ENCODE results near the gene DDX39B. TPM values are rescaled to one million over a fixed set of nuclear protein-coding genes. Genes with fewer than 3 reads are reported as not detected.
"Not testable (repeated sequence)": the region's sequence is repeated elsewhere in the genome, so short reads cannot be mapped to it uniquely, and the experiment has no call there.

The DDX39B gene
- total RNA-seq, 4 donors from 2014 or later = 244 to 322 (median 271) TPM

DNA sequence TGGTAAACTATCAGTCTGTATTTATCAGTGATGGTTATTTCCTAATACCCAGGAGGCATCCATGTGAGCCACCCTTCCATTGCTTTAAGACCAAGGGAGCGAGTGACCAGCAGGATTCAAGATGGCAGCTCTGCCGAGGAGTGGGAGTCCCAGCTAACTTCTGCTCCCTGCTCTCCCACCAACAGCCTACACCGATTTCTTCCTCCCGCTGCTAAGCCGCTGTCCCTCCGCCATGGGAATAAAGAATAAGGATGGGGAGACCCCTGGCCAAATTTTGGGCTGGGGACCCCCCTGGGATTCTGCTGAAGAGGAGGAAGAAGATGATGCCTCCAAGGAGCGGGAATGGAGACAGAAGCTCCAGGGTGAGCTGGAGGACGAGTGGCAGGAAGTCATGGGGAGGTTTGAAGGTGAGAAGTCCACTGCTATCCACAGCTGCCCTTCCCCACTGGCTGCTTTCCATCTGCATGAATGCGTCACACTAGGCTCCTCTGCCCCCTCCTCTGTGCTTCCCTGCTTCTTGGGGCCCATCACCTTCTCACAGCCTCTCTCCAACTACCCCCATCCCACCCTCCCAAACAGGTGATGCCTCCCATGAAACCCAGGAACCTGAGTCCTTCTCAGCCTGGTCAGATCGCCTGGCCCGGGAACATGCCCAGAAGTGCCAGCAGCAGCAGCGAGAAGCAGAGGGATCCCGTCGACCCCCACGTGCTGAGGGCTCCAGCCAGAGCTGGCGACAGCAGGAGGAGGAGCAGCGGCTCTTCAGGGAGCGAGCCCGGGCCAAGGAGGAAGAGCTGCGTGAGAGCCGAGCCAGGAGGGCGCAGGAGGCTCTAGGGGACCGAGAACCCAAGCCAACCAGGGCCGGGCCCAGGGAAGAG is 15.9 kb upstream of the DDX39B start:
- TF ChIP-seq, protein P1, sequence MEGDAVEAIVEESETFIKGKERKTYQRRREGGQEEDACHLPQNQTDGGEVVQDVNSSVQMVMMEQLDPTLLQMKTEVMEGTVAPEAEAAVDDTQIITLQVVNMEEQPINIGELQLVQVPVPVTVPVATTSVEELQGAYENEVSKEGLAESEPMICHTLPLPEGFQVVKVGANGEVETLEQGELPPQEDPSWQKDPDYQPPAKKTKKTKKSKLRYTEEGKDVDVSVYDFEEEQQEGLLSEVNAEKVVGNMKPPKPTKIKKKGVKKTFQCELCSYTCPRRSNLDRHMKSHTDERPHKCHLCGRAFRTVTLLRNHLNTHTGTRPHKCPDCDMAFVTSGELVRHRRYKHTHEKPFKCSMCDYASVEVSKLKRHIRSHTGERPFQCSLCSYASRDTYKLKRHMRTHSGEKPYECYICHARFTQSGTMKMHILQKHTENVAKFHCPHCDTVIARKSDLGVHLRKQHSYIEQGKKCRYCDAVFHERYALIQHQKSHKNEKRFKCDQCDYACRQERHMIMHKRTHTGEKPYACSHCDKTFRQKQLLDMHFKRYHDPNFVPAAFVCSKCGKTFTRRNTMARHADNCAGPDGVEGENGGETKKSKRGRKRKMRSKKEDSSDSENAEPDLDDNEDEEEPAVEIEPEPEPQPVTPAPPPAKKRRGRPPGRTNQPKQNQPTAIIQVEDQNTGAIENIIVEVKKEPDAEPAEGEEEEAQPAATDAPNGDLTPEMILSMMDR (IDR thresholded peaks at IDR 0.05) = no peak
- ATAC-seq (ENCODE audit: low FRiP score) = no peak
- no peak for DNase-seq (ENCODE audit: low spot score)

DNA sequence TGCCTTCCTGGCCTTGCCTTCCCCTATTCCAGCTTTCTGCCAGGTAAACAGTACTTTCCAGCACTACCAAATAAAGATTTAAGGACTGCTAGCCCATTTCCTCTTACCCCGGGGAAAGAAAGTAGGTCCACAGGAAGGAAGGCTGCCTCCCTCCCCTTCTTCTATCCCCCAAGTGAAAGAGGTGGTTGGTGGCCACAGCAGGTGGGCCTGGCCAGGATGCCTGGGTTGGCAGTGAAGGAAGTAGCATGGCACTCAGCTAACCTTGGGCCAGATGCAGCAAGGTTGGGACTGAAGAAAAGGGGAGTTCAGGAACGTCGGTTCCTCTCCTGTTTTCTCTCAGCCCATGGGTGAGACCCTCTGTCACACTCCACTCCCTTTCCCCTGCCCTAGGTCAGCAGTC is 14.5 kb upstream of the DDX39B start:
- DNase-seq (ENCODE audit: low spot score) = no peak
- ATAC-seq (ENCODE audit: low FRiP score) = no peak
- TF ChIP-seq, protein P1 (IDR thresholded peaks at IDR 0.05) = no peak

DNA sequence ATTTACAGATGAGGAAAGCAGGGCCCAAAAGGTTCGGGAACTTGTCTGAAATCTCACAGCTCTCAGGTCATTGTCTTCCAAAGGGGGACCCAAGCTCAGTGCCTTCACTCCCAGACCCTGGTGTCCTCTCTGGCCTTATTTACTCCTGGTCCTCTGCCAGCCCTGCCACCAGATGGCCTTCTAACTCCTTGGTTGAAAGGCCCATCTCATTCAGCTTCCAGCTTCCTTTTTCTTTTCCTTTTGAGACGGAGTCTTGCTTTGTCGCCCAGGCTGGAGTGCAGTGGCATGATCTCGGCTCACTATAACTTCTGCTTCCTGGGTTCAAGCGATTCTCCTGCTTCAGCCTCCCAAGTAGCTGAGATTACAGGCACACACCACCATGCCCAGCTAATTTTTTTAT is 9.6 kb upstream of the DDX39B start:
- ATAC-seq (ENCODE audit: low FRiP score) = not testable (repeated sequence)

DNA sequence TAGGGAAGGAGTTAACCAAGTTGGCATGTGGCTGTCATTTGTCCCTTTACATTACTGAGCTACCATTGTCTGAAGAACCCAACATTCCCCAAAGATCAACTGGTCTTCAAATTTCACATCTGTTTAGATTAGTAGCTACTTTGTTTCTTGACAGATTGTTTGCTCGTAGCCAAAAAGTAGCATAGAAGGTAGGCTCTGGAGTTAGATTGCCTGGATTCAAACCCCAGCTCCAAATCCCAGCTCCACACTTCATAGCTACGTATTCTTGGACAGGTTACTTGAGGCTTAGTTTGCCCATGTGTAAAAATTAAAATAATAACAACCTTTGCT is 6.7 kb upstream of the DDX39B start:
- TF ChIP-seq, protein P1 (IDR thresholded peaks at IDR 0.05) = no peak
- no peak for DNase-seq (ENCODE audit: low spot score)
- no peak for ATAC-seq (ENCODE audit: low FRiP score)

More for the DNA sequence above, 9.6 kb upstream of the DDX39B start:
- DNase-seq (ENCODE audit: low spot score) = not testable (repeated sequence)

DNA sequence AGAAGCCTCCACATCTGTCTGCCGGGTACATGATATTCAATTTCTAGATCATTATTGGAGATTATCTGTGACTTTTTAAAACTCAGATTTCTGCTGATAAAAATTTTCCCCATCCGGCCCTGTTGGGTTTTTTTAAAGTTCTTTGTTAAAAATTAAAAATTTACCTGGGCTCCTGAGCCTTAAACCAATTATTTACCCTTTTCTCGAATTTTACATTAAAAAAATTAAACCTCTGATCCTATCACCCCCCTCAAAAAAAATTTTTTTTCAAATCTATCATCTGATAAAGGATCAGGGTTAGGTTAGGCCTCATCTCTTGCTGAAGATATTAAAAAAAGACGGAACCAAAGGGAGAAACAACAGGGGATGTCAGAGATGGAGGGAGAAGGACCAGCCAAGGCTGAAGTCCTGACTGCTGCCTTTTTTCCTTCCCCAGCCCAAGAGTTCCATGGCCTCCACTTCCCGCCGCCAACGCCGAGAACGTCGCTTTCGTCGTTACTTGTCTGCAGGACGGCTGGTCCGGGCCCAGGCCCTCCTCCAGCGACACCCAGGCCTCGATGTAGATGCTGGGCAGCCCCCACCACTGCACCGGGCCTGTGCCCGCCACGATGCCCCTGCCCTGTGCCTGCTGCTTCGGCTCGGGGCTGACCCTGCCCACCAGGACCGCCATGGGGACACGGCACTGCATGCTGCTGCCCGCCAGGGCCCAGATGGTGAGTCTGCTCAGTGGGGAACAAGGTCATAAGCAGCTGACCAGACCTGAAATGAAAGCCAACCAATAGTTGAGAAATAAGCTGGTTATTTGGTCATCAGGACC is 6.1 kb upstream of the DDX39B start:
- ATAC-seq (ENCODE audit: low FRiP score) (no peak), DNase-seq (ENCODE audit: low spot score) (no peak)
- TF ChIP-seq, protein P1 (IDR thresholded peaks at IDR 0.05) = no peak

DNA sequence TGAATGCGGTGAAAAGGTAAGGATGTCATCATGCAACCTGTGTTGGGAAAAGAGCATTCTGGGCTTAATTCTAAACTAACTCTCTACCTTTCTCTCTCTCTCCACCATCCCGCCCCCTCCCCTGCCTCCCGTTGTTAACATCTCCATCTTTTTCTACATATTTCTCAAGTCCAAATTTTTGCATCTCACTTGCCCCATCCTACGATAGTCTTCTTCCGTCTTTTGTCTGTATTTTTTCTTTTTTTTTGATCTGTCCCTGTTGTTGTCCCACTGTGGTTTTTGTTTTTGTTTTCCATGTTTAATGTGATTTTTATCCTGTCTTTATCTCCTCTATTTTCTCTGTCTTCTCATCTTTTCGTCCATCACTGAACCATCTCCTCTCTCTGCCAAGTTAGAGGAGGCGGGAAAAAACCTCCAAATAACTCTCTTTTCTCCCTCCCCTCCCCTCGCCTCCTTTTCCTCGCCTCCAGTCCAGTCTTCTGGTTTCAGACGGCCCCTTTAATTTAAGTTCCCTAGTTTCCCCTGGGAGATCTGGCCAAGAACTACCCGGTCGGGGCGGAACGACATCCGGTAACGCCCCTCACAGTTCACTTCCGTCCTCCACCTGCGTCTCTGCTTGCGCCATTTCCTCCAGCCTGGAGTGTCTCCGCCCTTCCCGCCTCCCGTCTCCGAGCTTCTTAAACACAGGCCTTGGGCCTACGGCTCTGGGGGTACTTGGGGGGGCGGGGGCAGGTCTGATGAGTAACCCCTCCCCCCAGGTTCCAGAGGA is 5.3 kb upstream of the DDX39B start, which contains the start of gene NFKBIL1:
Gene NFKBIL1 (plus strand): TSS at position 651 of the 769 bp plus-strand sequence. CDS start 87 bp downstream, at position 738.
- TF ChIP-seq, protein P1 (IDR thresholded peaks at IDR 0.05) = no peak
- peak; percentile 89 for ATAC-seq (ENCODE audit: low FRiP score)
- DNase-seq (ENCODE audit: low spot score) = peak; percentile 75
